MG63 (cell line): ENCODE measurements around the gene TMCC3. TPM values are rescaled to one million over a fixed set of nuclear protein-coding genes. Genes with fewer than 3 reads are reported as not detected.

Experiments
- DNase-seq: peaks from one replicate; pipeline ENCODE4 v3.0.0-alpha.2; 2020
- H3K27me3 ChIP-seq: fragments of 250-450 bp; sonication (Bioruptor Pico); 2 replicates; pipeline ENCODE4 v1.5.1; 2020; ENCODE audit warnings: mild to moderate bottlenecking, moderate library complexity
- H3K36me3 ChIP-seq: fragments of 250-450 bp; sonication (Bioruptor Pico); 2 replicates; pipeline ENCODE4 v1.5.1; 2020; ENCODE audit warnings: mild to moderate bottlenecking, moderate library complexity
- H3K4me3 ChIP-seq: fragments of 250-450 bp; sonication (Bioruptor Pico); 2 replicates; pipeline ENCODE4 v1.5.1; 2020; ENCODE audit warnings: mild to moderate bottlenecking, moderate library complexity
- H3K9me3 ChIP-seq: fragments of 250-450 bp; sonication (Bioruptor Pico); 2 replicates; pipeline ENCODE4 v1.5.1; 2020; ENCODE audit warnings: mild to moderate bottlenecking, moderate library complexity
- total RNA-seq: library from RNA; depleted of rRNA; stranded (reverse); fragments of >200 nt; shearing (Covaris generic); gene quantifications from 2 replicates; pipeline ENCODE4 v1.2.3, GENCODE V29; 2014; ENCODE audit warnings: low replicate concordance

TMCC3 gene
- total RNA-seq, 1 experiment from 2014 or later = not detected

DNA sequence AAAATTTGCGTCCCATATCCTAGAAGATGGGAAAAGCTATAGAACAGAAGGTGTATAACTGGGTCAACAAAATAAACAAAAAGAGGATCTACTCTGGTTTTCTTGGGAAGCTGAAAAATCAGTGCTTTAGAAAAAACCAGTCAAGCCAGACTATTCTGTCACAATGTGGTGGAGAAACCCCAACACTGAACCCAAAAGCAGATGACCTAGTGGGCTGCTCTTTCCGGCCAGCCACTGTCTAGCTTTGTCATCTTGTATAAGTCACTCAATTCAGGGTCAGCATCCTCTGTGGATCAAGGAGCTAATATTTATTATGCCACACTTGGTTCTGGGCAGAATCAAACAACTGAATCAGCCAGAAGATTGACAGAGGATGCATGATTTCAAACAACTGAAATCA, 26.6 kb upstream of the TMCC3 start:
- Histone ChIP-seq H3K36me3 (no peaks in the 10 kb centered on the region), H3K9me3 (no peaks in the 10 kb centered on the region), H3K27me3 (0 out of 2 replicates have a peak, but pooled peaks cover 4% of the 10 kb centered on the region), H3K4me3 (no peak overlapping the region)
- DNase-seq = no peak

DNA sequence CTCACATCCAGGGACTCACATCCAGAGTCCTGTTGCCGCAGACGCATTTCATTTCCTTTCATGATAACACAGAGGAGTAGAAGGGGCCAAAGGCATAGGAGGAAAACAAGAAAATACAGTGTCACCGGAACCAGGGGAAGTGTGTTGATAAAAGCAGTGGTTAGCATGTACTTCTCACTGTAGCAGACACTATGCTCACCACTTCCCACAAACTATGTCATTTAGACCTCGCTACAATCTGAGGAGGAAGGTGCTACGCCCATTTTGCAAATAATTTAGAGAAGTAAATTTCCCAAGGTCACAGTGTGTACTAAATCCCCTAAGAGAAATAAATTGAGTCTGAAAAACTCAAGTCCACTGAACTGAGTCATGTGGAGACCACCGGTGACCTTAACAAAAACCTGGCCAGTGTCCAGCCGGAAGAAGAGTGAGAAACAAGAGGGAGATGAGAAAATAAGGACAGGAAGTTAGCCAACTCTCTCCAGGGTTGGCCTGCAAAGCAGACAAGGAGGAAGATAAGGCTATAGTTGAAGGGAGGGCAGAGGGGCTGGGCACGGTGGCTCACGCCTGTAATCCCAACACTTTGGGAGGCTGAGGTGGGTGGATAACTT, 25.8 kb upstream of the TMCC3 start:
- Histone ChIP-seq H3K9me3 (no peaks in the 10 kb centered on the region), H3K36me3 (no peaks in the 10 kb centered on the region), H3K4me3 (no peak overlapping the region), H3K27me3 (0 out of 2 replicates have a peak, but pooled peaks cover 4% of the 10 kb centered on the region)
- no peak for DNase-seq

DNA sequence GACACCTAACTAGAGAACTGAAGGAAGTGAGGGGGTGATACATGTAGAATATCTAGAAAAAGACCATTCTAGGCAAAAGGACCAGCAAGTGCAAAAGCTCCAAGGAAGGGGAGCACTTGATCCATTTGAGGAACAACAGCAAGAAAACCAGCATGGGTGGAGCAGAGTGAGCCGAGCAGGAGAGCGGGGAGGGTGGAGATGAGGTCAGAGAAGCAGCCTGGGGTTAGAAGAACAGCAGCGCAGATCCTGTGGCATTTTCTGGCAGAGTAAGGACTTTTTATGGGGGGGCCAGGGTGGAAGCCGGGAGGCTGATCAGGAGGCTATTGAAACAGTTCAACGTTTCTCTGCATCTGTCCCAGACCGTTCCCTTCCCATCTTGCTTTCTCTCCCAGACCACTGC, 24.5 kb upstream of the TMCC3 start:
- Histone ChIP-seq H3K4me3 (no peak overlapping the region), H3K27me3 (0 out of 2 replicates have a peak, but pooled peaks cover 4% of the 10 kb centered on the region)
- DNase-seq = no peak

DNA sequence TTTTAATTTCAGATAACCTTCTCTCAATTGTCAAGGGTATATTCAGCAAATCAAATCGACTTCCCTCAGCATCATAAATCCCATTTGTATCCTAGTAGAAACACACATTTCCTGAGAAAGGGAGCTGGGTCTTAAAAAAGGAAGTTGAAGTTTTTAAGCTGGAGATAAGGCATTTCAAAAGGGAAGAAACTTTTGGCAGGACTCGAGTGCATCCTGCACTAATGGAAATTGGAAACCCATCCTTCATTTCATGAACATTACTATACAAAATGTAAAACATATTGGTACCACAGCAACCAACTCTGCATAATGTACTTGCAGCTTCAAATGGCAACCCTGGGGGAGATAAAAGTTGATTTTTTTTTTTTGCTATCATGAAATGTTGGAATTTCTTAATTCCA, 23.7 kb upstream of the TMCC3 start:
- Histone ChIP-seq H3K9me3 (no peaks in the 10 kb centered on the region), H3K27me3 (0 out of 2 replicates have a peak, but pooled peaks cover 4% of the 10 kb centered on the region), H3K4me3 (no peak overlapping the region), H3K36me3 (no peaks in the 10 kb centered on the region)
- DNase-seq = no peak

More for the DNA sequence above, 24.5 kb upstream of the TMCC3 start:
- H3K9me3 ChIP-seq = no peaks in the 10 kb centered on the region
- no peaks in the 10 kb centered on the region for H3K36me3 ChIP-seq

DNA sequence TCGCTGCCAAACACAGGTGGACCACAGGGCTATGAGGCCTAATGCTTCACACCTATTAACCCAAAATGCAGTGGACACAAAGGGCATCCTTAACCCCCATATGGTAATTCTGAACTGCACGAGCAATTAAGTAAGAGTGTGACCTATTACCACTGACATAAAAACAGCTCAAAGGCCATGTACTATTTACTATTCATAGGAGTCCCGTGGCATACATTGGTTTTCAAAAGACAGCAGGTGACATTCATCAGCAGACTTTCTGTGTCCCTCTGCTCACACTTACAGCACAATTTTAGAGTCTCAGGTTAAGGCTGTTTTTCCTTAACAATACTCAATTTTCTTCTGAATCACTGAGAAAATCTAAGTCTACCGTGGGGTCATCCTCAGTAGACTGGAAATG, 23.1 kb upstream of the TMCC3 start:
- Histone ChIP-seq H3K9me3 (no peaks in the 10 kb centered on the region), H3K4me3 (no peak overlapping the region), H3K27me3 (0 out of 2 replicates have a peak, but pooled peaks cover 4% of the 10 kb centered on the region), H3K36me3 (no peaks in the 10 kb centered on the region)
- DNase-seq = no peak

DNA sequence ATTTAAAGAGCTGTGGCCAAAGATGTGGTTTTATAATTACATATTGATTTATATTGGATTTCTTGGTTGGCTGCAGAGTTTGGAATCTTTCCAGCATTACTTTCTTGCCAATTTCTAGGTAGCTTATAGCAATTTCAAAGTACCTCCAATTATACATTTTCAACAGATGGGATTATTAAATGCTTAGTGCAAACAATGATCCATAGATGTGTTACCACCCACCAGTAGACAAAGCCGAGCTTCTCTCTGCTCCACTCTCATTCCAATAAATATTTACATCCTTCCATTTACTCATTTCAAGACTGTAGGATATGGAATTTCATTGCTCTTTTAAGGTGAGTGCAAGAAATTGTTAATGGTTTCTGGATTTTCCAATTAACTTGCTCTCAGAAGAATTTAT, 21.6 kb upstream of the TMCC3 start:
- H3K27me3 ChIP-seq = peaks cover 8% of the 10 kb centered on the region; the same call in 1 of the 2 replicates
- H3K36me3 ChIP-seq = no peaks in the 10 kb centered on the region
- no peak for DNase-seq
- no peak overlapping the region for H3K4me3 ChIP-seq
- H3K9me3 ChIP-seq = no peaks in the 10 kb centered on the region

DNA sequence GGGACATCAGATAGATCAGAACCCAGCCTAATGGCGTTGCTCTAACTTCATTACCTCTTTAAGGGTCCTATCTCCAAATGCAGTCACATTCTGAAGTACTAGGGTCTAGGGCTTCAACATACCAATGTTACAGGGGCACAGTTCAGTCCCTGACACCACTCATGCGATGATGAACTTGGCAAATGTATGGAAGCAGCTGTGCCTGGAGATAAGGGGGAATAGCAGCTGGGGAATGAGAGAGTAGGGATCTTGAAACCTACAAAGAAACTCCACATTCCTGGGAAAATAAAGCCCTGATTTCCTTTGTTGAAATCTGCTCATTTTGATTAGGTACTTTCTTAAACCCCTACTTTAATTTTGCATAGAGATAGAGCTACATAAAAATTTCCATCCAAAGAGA, 20.5 kb upstream of the TMCC3 start:
- DNase-seq = no peak
- Histone ChIP-seq H3K27me3 (peaks cover 8% of the 10 kb centered on the region; the same call in 1 of the 2 replicates), H3K9me3 (no peaks in the 10 kb centered on the region), H3K36me3 (no peaks in the 10 kb centered on the region), H3K4me3 (no peak overlapping the region)

DNA sequence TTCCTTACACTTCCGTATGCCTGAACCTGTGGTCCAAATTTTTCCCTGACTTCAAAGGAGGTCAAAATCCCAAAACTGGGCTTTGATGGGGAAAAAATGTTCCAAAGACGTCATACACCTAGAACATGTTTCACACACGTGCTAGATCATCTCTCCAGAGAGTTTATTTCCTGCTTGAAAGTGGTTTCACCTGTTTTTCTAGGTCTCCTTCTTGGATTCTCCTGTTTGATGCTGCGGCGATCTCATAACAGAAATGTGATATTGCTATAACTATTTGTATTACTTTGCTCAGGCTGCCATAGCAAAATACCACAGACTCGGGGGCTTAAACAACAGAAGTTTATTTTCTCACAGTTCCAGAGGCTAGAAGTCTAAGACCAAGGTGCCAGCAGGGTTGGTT, 19.7 kb upstream of the TMCC3 start:
- H3K27me3 ChIP-seq = peaks cover 8% of the 10 kb centered on the region; the same call in 1 of the 2 replicates

DNA sequence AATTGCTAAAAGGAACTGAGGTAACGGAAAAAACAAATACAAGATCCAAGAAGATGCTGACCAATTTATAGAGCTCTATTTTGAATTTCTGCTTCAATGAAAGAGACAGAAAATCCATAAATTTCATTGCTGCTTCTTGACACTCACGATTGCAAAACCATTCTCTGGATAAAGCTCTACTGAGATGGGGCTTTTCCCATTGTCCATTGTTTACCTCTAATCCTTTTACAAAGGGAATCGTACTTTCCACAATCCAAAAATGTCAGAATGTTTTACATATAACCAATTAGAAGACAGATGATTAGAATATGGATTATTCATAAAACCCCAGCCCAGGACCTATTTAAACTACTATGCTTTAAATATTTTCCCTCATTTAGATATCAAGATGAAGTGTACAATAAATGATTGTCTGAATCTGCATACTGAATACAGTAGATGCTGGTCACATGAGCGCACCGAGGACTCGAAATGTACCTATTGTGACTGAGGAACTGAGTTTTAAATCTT, 16.7 kb upstream of the TMCC3 start:
- no peaks in the 10 kb centered on the region for H3K36me3 ChIP-seq
- no peaks in the 10 kb centered on the region for H3K9me3 ChIP-seq
- H3K4me3 ChIP-seq = no peak overlapping the region
- DNase-seq = no peak
- peaks cover 3% of the 10 kb centered on the region; the same call in 1 of the 2 replicates for H3K27me3 ChIP-seq

More for the DNA sequence above, 19.7 kb upstream of the TMCC3 start:
- no peak for DNase-seq
- Histone ChIP-seq H3K36me3 (no peaks in the 10 kb centered on the region), H3K9me3 (no peaks in the 10 kb centered on the region), H3K4me3 (no peak overlapping the region)

DNA sequence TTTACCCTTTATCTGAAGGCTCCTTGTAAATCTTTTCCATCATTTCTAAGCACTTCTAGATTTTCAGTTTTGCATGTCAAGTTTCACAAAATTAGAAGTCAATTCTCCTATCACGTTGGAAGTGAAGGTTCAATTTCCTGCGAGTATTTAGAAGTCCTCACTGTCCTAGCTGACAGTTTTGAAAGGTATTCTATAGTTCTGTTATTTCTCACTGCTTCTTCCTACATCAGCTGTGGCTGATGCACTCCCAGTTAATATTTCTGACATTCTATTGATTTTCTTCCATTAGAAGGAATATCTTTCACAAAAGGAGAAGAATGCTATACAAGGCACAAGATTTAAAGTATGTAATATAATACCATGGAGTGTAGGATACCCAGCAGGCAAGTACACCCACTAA, 15.8 kb upstream of the TMCC3 start:
- DNase-seq = no peak
- no peak overlapping the region for H3K4me3 ChIP-seq
- no peaks in the 10 kb centered on the region for H3K36me3 ChIP-seq
- peaks cover 3% of the 10 kb centered on the region; the same call in 1 of the 2 replicates for H3K27me3 ChIP-seq
- no peaks in the 10 kb centered on the region for H3K9me3 ChIP-seq

DNA sequence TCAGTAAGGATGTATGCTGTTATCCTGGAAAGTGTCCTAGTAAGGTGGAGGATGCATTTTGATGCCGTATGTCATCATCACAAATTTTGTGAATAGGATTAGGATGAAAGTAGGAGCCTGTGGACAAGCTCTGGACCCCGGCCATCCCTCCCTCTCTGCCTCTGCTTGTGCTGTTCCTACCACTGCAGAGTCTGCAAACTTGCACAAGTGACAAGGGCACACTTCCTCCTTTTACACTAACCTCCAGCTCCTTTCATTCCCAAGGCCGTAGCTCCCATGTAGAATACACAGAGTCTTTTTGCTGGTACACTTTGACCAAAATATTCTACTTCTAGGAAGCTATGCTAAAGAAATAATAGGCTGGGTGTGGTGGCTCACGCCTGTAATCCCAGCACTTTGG, 13.3 kb upstream of the TMCC3 start:
- Histone ChIP-seq H3K4me3 (no peak overlapping the region), H3K9me3 (no peaks in the 10 kb centered on the region), H3K27me3 (peaks cover 3% of the 10 kb centered on the region; the same call in 1 of the 2 replicates), H3K36me3 (no peaks in the 10 kb centered on the region)
- no peak for DNase-seq

DNA sequence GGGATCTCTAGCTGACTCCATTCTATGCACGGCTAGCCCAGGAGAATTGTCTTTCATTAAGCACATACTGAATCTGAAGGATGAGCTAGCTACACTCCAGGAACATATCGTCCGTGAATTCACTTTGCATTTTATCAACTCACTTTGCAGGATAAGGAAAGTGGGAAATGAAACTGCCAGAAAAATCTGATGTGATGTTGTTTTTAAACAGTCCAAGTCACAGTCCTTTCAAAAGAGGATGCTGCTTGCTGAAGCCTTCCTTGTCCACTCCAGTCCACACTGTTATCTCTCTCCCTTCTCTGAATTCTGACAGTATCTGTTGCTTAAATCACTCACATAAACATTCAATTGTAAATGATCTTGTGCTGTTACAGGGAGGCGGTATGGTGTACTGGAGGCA, 12.7 kb upstream of the TMCC3 start:
- no peaks in the 10 kb centered on the region for H3K9me3 ChIP-seq

DNA sequence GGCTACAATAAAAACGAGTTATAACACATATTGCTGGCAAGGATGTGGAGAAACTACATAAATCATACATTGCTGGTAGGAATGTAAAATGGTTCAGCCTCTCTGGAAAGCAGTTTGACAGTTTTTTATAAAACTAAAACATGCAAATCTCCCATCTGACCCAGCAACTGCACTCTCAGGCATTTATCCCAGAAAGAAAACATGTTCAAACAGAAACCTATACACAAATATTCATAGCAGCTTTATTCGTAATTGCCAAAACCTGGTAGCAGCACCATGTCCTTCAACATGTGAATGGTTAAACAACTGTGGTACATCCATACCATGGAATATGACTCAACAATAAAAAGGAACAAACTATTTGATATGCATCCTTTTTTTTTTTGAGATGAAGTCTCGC, 10.1 kb upstream of the TMCC3 start:
- DNase-seq = no peak
- no peaks in the 10 kb centered on the region for H3K9me3 ChIP-seq
- no peaks in the 10 kb centered on the region for H3K27me3 ChIP-seq
- no peak overlapping the region for H3K4me3 ChIP-seq
- no peaks in the 10 kb centered on the region for H3K36me3 ChIP-seq

More for the DNA sequence above, 12.7 kb upstream of the TMCC3 start:
- no peak for DNase-seq
- Histone ChIP-seq H3K27me3 (peaks cover 3% of the 10 kb centered on the region; the same call in 1 of the 2 replicates), H3K36me3 (no peaks in the 10 kb centered on the region), H3K4me3 (no peak overlapping the region)

DNA sequence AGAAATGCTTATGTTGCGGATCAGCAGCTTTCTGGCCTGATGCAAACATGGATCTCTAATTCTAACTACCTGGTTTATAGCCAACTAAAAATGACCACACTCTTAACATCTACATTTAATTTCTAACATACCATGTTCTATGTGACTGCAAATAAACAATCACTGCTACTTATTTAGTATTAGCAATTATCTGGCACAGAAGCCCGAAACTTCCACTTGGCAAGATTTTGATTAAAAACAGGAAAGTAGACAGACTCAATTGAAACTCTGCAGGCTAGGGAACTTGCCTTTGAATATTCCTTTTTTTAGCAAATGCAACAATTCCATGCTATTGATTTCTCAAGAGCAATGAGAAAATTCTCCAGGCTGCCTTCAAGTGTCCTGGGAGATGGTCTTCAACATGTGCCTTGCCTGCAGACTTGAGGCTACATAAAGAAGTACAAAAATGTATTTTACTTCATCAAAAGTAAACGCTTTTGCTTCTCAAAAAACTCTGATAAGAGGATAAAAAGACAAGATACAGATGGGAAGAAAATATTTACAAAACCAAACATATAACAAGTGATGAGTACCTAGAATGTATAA, 9.1 kb upstream of the TMCC3 start:
- no peaks in the 10 kb centered on the region for H3K27me3 ChIP-seq
- no peak overlapping the region for H3K4me3 ChIP-seq
- no peaks in the 10 kb centered on the region for H3K9me3 ChIP-seq
- no peaks in the 10 kb centered on the region for H3K36me3 ChIP-seq
- no peak for DNase-seq

DNA sequence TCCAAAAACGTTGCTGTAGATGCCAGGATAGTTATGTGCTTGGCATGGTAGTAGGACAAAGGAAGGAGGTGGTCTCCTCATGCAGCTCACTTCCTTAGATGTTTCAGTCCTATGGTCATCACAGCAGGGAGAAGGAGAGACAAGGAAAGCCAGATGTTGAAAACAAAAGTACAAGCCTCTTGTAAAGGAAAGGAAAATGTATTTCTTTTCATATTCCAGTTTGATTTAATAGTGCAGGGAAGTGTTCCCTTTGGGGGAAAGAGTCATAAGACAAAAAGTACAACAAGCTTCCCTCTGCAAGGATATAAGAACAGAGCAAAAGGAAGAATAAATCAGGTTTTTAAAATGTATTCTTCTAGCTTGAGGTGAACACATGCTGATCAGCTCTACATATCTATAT, 8.6 kb upstream of the TMCC3 start:
- Histone ChIP-seq H3K4me3 (no peak overlapping the region), H3K9me3 (no peaks in the 10 kb centered on the region)

DNA sequence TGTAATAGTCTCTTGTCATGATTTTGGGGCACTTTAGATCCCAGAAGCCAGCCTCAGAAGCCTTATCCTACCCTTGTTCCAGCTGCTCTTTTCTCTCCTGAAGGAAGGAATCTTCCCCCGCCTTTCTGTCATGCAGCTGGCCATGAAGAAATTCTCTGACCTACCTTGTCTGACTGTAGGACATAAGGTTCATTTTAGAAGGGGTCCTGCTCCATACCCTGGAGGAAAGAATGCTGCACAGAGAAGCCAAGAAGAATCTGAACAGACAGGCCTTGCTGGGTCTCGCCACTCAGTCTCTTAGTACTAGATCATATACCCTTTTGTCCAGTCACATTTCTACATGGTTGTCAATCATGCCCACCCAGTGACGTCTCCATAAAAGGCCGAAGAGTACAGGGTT, 6.2 kb upstream of the TMCC3 start:
- Histone ChIP-seq H3K27me3 (peaks cover under 1% of the 10 kb centered on the region; the same call in 1 of the 2 replicates), H3K9me3 (no peaks in the 10 kb centered on the region), H3K4me3 (no peak overlapping the region), H3K36me3 (no peaks in the 10 kb centered on the region)
- DNase-seq = no peak

More for the DNA sequence above, 8.6 kb upstream of the TMCC3 start:
- DNase-seq = no peak
- Histone ChIP-seq H3K36me3 (no peaks in the 10 kb centered on the region), H3K27me3 (no peaks in the 10 kb centered on the region)

DNA sequence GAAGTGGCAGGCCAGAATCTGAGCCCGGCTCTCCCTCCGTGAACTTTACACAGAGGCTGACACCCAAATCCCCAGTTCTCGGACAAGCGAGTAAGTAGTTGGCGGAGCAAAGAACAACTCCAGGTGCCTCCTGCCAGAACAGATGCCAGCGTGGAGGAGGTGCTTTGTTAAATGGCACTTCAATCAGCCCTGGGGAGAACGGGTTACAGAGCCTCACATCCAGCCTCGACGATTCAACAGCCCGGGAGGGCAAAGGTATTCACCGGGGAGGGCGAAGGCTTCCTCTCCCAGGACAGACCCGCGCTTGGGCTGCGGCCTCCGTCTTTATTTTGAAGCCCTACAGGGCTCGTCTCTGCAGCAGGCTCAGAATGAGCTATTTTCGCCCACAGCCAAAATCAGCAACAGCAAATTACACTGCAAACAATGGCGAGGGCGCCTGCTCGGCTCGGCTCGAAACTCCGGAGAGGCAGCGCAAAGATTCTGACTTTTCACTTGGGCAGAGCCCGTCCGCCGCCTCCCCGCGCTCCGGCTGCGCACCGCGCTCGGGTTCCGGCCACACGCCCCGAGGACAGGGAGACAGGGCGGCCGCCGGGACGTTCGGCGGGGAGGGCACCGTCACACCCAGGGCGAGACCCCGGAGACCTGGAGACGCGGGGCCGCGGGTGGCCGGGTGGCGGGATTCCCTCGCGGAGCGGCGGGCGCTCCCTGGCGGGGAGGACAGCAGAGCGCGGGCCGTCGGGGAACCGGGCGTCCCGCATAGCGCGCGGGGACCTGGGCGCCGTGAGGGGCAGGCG, 811 bp downstream of the TMCC3 start:
- H3K9me3 ChIP-seq = no peaks in the 10 kb centered on the region
- H3K27me3 ChIP-seq = peaks cover 11% of the 10 kb centered on the region
- H3K36me3 ChIP-seq = no peaks in the 10 kb centered on the region
- peak; percentile 25 for DNase-seq
- H3K4me3 ChIP-seq = peak overlapping the region; percentile 26
